Measurements from ENCODE around the gene LSM11. TPM values are rescaled to one million over a fixed set of nuclear protein-coding genes. Genes with fewer than 3 reads are reported as not detected.
"Not testable (repeated sequence)": the region's sequence is repeated elsewhere in the genome, so short reads cannot be mapped to it uniquely, and the experiment has no call there.

The LSM11 gene
- total and polyA plus RNA-seq, 2 donors (not counting 1 experiment from before 2014, with no cell fraction given) = 1.00 to 4.2 TPM

- POLR2A ChIA-PET; DNase-seq; H3K27ac Mint-ChIP-seq; H2AFZ ChIP-seq (ENCODE audit: insufficient read depth, low read depth, low read length, poor library complexity, severe bottlenecking); H3K4me3 ChIP-seq (ENCODE audit: control extremely low read depth in 1 of 5, extremely low read depth in 1 of 5, insufficient read depth in 1 of 5, low read depth in 2 of 5, low read length in 4 of 5); H4K20me1 ChIP-seq (ENCODE audit: control insufficient read depth, insufficient read depth, low read length, poor library complexity, severe bottlenecking); H3K36me3 ChIP-seq (replicated peaks in 1 of 2; ENCODE audit: control extremely low read depth in 1 of 2, control insufficient read depth in 1 of 2, extremely low read depth in 1 of 2, insufficient read depth in 2 of 2, low read length in 1 of 2); intact Hi-C loops (cut with micrococcal nuclease); H3K27me3 ChIP-seq (replicated peaks in 1 of 4; ENCODE audit: control extremely low read depth in 1 of 4, control insufficient read depth in 3 of 4, insufficient read depth in 4 of 4, low read length in 3 of 4); H3K27me3 Mint-ChIP-seq; H3K4me2 ChIP-seq (replicated peaks; ENCODE audit: low read depth, low read length, poor library complexity, severe bottlenecking); H3K9ac ChIP-seq (ENCODE audit: low read length); H3K9me3 ChIP-seq (ENCODE audit: control extremely low read depth in 1 of 3, control insufficient read depth in 2 of 3, insufficient read depth in 1 of 3, low read length in 2 of 3); H3K79me2 ChIP-seq (ENCODE audit: control insufficient read depth, insufficient read depth, low read length); H3K27ac ChIP-seq (ENCODE audit: low read length in 2 of 2); ATAC-seq (ENCODE audit: low read depth); H3K4me3 Mint-ChIP-seq; H3K9me3 Mint-ChIP-seq (ENCODE audit: insufficient read depth): not testable (repeated sequence)
- CTCF ChIA-PET = interaction anchor here (0.7 to 5.9 kb wide), 6 partner anchors 9 to 296 kb away, joined by 3 to 46 read pairs (median 4); partner anchors contain the start of gene LSM11
- WGBS (ENCODE audit: insufficient coverage) = no CpG with 5 or more reads among the region's 1 CpG
- H3K4me1 ChIP-seq (ENCODE audit: control insufficient read depth in 2 of 2, insufficient read depth in 2 of 2, low read length in 2 of 2) = peaks cover 24 to 29% of the 10 kb centered on the region in 2 donors
- H3K4me1 Mint-ChIP-seq = peaks cover 51% of the 10 kb centered on the region
These were observed 15.7 kb upstream of the LSM11 start for GRCh38 chr5:157727858-157728257.

GRCh38 chr5:157729858-157730257, 13.7 kb upstream of the LSM11 start:
- H3K9me3 Mint-ChIP-seq (ENCODE audit: insufficient read depth) = no peaks in the 10 kb centered on the region
- peaks cover 43% of the 10 kb centered on the region for H3K4me1 Mint-ChIP-seq
- Histone ChIP-seq H3K9me3 (ENCODE audit: control extremely low read depth in 1 of 3, control insufficient read depth in 2 of 3, insufficient read depth in 1 of 3, low read length in 2 of 3) (no peaks in the 10 kb centered on the region), H3K4me3 (ENCODE audit: control extremely low read depth in 1 of 5, extremely low read depth in 1 of 5, insufficient read depth in 1 of 5, low read depth in 2 of 5, low read length in 4 of 5) (no peak overlapping the region), H3K4me1 (ENCODE audit: control insufficient read depth in 2 of 2, insufficient read depth in 2 of 2, low read length in 2 of 2) (peaks cover 23 to 27% of the 10 kb centered on the region in 2 donors), H3K79me2 (ENCODE audit: control insufficient read depth, insufficient read depth, low read length) (no peaks in the 10 kb centered on the region), H3K36me3 (replicated peaks in 1 of 2; ENCODE audit: control extremely low read depth in 1 of 2, control insufficient read depth in 1 of 2, extremely low read depth in 1 of 2, insufficient read depth in 2 of 2, low read length in 1 of 2) (peaks cover 2 to 15% of the 10 kb centered on the region in 2 experiments), H3K27me3 (replicated peaks in 1 of 4; ENCODE audit: control extremely low read depth in 1 of 4, control insufficient read depth in 3 of 4, insufficient read depth in 4 of 4, low read length in 3 of 4) (no peaks in the 10 kb centered on the region), H3K9ac (ENCODE audit: low read length) (no peak overlapping the region), H2AFZ (ENCODE audit: insufficient read depth, low read depth, low read length, poor library complexity, severe bottlenecking) (no peak overlapping the region), H4K20me1 (ENCODE audit: control insufficient read depth, insufficient read depth, low read length, poor library complexity, severe bottlenecking) (no peaks in the 10 kb centered on the region), H3K27ac (ENCODE audit: low read length in 2 of 2) (peak overlapping the region; percentile 92 to 94), H3K4me2 (replicated peaks; ENCODE audit: low read depth, low read length, poor library complexity, severe bottlenecking) (peak overlapping the region; percentile 73)
- intact Hi-C loops (cut with micrococcal nuclease) = loop anchor here (1.0 to 5.0 kb wide), 4 partner anchors 12 to 1477 kb away; partner anchors contain the start of gene RNF145
- peak overlapping the region; percentile 91 for H3K27ac Mint-ChIP-seq
- peak overlapping the region; percentile 73 for H3K4me3 Mint-ChIP-seq
- ChIA-PET CTCF (interaction anchor here (0.7 to 5.9 kb wide), 5 partner anchors 11 to 236 kb away, joined by 3 to 46 read pairs (median 3); partner anchors contain the start of gene LSM11), POLR2A (no interaction called here)
- no peak for TF ChIP-seq EZH2 (IDR thresholded peaks at IDR 0.05; ENCODE audit: borderline replicate concordance, insufficient read depth, low read depth, low read length, poor library complexity, severe bottlenecking)
- TF ChIP-seq CTCF (IDR thresholded peaks at IDR 0.05) = no peak
- ATAC-seq (ENCODE audit: low read depth) (peak; percentile 46), DNase-seq (peak; percentile 85)
- H3K27me3 Mint-ChIP-seq = no peaks in the 10 kb centered on the region

Data from B cell (primary cell).